SW 1271 (cell line): ENCODE results near the gene TMEM222.

Experiments used
- DNase-seq, 2 experiments: peaks; one replicate each; lab custom pipeline; 2025; lab: John Stamatoyannopoulos, UW

The TMEM222 gene

GRCh38 chr1:27306892-27307761 lies 14.8 kb upstream of the TMEM222 start:
- no peak for DNase-seq

DNA sequence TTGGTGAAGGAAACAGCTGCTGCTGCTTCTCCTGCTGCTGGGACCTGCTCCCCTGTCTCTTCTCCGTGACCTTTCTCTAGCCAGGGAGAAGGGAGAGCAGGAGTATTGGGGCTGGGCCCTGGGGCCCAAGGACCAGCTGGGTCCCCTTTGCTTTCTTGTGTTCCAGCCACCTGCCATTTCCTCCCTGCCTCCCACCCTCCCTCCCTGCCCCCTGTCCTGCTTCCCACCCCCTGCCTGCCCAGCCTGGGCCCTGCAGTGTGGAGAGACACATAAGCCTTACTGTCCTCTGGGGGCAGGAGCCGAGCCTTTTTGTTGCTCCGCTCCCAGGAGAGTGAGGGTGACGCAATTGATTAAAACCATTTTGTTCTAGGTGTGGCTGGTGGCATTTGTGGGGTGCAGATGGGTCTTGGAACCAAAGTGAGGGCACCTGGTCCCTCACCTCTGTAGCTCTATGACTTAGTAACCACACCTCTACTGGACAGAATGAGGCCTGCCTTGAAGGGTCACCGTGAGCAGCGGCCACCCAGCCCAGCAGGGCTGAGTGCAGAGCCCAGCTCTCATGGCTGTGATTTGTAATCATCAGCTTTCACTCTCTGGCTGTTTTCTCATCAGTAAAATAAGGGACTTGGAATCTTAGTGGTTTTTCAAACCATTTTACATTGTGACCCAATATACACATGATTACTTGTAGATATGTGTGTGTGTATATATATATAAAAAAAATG lies 13.9 kb upstream of the TMEM222 start:
- no peak for DNase-seq

GRCh38 chr1:27314169-27314568 lies 7.8 kb upstream of the TMEM222 start:
- DNase-seq: no peak

DNA sequence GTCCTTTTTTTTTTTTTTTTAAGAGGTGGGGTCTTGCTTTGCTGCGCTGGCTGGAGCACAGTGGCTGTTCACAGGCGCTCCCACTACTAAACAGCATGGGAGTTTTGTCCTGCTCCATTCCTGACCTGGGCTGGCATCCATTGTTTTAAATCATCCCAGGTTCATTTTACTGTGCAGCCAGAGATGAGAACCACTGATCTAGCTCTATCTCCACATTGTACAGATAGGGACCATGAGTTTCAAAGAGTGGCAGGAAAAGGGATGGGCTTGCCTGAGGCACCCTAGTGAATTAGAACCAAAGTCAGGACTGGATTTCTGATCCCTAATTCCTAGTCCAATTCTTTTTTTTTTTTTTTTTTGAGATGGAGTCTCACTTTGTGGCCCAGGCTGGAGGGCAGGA lies 7.2 kb upstream of the TMEM222 start:
- DNase-seq: no peak

GRCh38 chr1:27316860-27317259 lies 5.1 kb upstream of the TMEM222 start:
- DNase-seq: no peak

GRCh38 chr1:27318136-27318535 lies 3.8 kb upstream of the TMEM222 start:
- no peak for DNase-seq

GRCh38 chr1:27318596-27318995 lies 3.4 kb upstream of the TMEM222 start:
- no peak for DNase-seq

GRCh38 chr1:27322569-27323240 lies 742 bp downstream of the TMEM222 start:
- no peak for DNase-seq

DNA sequence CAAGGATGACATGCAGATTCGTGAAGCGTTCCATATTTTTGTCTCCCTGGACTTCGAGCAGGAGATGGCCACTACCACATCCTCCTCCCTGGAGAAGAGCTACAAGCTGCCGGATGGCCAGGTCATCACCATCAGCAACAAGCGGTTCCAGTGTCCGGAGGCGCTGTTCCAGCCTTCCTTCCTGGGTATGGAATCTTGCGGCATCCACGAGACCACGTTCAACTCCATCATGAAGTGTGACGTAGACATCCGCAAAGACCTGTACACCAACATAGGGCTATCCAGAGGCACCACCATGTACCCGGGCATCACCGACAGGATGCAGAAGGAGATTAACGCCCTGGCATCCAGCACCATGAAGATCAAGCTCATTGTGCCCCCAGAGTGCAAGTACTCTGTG lies 3.3 kb downstream of the TMEM222 start:
- no peak for DNase-seq

DNA sequence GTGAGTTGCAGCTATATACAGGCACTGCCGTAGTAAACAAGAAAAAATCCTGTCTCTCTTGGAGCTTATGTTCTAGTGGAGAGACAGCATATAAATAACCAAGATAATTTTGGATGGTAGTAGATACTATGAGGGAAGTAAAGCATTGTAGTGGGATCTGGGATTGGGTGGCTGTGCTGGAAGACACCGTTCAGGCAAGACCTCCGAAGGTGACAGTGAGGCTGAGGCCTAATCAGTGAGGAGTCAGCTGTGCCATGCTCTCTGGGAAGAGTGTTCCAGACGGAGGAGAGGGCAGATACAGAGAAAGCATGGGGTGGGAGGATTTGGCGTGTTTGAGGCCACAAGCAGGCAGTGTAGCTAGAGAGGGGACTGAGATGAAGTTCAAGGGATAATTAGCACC lies 6.0 kb downstream of the TMEM222 start:
- DNase-seq: no peak

- no peak for DNase-seq
Observed at GRCh38 chr1:27330786-27331185, 8.8 kb downstream of the TMEM222 start.

DNA sequence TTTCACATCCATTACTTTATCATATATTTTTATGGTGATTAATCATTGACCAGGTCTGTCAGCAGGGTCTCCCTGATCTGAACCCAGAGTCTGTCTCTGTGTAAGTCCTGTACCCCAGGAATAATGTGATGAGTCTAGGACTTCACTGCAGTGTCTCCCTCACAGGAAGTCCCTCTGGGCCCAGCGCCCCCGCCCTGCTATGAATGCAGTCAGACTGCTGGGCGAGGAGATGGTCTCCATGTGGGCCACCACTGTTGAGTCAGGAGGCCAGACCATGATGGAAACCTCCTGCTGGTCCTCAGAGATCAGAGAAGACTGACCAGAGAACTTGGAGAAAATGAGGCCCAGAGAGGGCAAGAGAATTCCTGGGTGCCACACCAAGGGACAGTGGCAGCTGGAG lies 9.5 kb downstream of the TMEM222 start:
- DNase-seq: no peak

DNA sequence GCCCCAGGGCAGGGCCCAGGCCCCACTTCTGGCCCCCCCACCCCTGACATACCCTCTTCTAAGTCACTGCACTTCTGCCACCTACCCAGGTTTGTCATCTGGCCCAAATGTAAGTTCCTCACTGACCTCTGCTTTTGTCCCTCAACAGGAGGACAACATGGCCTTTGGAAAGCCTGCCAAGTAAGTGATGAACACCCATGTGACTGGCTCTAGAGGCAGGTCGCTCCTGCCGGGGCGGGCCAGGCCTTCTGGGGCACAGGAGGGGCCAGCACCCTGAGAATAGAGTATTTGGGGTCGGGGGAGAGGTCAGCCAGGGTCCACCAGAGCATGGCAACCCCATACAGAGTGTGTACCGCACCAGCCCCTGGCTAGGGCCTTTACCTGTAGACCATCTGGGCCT lies 10.0 kb downstream of the TMEM222 start:
- DNase-seq: no peak

- DNase-seq: peak in 1 of 2 experiments; percentile 4
Observed at GRCh38 chr1:27332536-27333281, 10.7 kb downstream of the TMEM222 start.

- no peak for DNase-seq
Observed at GRCh38 chr1:27333717-27334279, 11.8 kb downstream of the TMEM222 start.

DNA sequence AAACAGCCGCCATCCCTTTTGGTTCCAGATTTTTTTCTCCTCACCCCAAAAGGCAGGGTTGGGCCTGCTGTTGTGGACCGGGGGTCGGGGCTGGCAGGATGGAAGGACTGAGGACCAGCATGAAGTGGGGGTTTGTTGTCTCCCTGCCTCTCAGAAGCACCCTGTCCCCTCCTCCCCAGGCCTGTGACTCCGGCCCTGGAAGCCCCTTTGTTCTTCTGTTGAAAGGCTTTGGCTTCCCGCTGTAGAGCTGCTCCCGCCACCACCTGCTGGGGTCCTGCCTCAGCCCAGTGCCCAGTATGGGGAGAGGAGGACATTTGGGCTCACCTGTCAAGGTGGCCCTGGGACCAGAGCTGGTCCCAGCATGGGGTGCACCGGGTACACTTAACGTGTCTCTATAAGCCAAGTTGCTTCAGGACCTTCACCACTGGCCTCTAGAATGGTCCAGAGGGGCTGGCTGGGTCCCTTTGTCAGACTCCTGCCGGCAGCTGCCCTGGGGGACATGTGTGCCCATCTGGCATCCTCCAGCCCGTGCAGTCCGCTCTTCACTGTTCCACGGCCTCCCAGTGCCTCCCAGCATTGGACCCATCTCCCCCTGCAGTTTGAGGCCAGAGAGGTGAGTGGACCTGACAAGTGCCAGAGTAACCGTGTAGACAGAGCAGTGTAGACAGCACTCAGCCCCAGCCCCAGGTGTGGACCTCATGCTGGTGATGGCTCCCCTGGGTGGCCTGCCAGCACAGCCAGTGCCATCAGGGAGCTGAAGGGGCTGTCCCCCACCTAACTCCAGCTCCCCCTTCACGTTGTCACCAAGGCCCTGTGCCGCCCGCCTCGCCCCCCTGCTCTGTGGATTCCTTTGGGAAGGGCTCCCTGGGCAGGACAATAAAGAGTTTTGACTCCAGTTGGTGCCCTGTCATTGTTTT lies 13.8 kb downstream of the TMEM222 start:
- DNase-seq: no peak

GRCh38 chr1:27336756-27337155 lies 14.8 kb downstream of the TMEM222 start:
- no peak for DNase-seq

DNA sequence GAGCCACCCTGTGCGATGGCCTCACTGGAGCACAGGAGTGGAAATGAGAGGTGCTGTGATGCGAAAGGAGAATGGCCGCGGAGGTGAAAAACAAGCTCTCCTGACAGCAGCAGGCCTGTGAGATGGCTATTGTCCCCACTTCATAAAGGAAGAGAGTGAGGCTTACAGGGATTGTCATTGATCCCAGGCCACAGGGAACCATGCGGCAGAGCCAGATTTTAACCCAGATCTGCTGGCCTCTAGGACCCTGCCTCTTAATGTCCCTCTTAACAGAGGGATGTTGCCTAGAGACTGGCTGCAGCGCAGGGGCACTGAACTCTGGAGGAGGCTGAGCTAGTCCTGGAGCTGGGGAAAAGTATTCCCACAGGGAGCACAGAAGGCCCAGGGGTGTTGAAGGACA lies 16.8 kb downstream of the TMEM222 start:
- DNase-seq: no peak

GRCh38 chr1:27339213-27339612 lies 17.2 kb downstream of the TMEM222 start:
- no peak for DNase-seq

GRCh38 chr1:27341525-27342252 lies 19.7 kb downstream of the TMEM222 start, which contains the start of gene SYTL1:
Gene SYTL1, plus strand, starts transcription at chr1:27342022. Its CDS starts 3,313 bp downstream, at chr1:27345335.
- DNase-seq: no peak
